Chondrocyte (in vitro differentiated cells): ENCODE results near the gene DPYD. TPM values are rescaled to one million over a fixed set of nuclear protein-coding genes. Genes with fewer than 3 reads are reported as not detected.

ENCODE experiments used
- DNase-seq: peaks from one replicate; pipeline ENCODE4 v3.0.0; 2021; ENCODE audit warnings: mixed read lengths, low spot score
- H3K27ac Mint-ChIP-seq: one replicate; pipeline ENCODE4 v1.8.0; 2021; ENCODE audit warnings: mild to moderate bottlenecking, moderate library complexity, mixed read lengths; ENCODE audit not compliant: unreplicated experiment
- H3K27me3 Mint-ChIP-seq: 2 replicates; pipeline ENCODE4 v1.8.0; 2021; ENCODE audit warnings: low read depth, mixed read lengths
- H3K36me3 Mint-ChIP-seq: 2 replicates; pipeline ENCODE4 v1.8.0; 2021; ENCODE audit warnings: low read depth, mixed read lengths
- H3K4me1 Mint-ChIP-seq: 2 replicates; pipeline ENCODE4 v1.8.0; 2021; ENCODE audit warnings: low read depth, mild to moderate bottlenecking, mixed read lengths
- H3K4me3 Mint-ChIP-seq: one replicate; pipeline ENCODE4 v1.8.0; 2021; ENCODE audit warnings: mild to moderate bottlenecking, moderate library complexity, mixed read lengths; ENCODE audit not compliant: unreplicated experiment
- H3K9me3 Mint-ChIP-seq: 2 replicates; pipeline ENCODE4 v1.8.0; 2021; ENCODE audit warnings: low read depth, mixed read lengths
- CTCF ChIP-seq: fragments of 200-600 bp; sonication (generic); IDR thresholded peaks from 2 replicates; pipeline ENCODE4 v1.5.0; 2021; ENCODE audit warnings: antibody characterized with exemption, mild to moderate bottlenecking, moderate library complexity
- total RNA-seq: library from RNA; stranded (reverse); gene quantifications from 3 replicates; pipeline ENCODE4 v1.2.1, GENCODE V29; 2021

The DPYD gene
- total RNA-seq, 1 donor from 2014 or later, result 5.3 TPM

GRCh38 chr1:97685360-97685759 lies 235.5 kb downstream of the DPYD start:
- no peak for DNase-seq
- Mint-ChIP-seq H3K36me3 (peaks cover 11% of the 10 kb centered on the region), H3K27me3 (no peaks in the 10 kb centered on the region), H3K27ac (no peak overlapping the region), H3K4me1 (no peaks in the 10 kb centered on the region), H3K9me3 (peaks cover 7% of the 10 kb centered on the region), H3K4me3 (no peak overlapping the region)
- no peak for TF ChIP-seq CTCF

- no peaks in the 10 kb centered on the region for H3K27me3 Mint-ChIP-seq
- H3K4me3 Mint-ChIP-seq, result no peak overlapping the region
- H3K27ac Mint-ChIP-seq, result no peak overlapping the region
- H3K4me1 Mint-ChIP-seq, result no peaks in the 10 kb centered on the region
- DNase-seq, result no peak
- peaks cover 5% of the 10 kb centered on the region for H3K9me3 Mint-ChIP-seq
- TF ChIP-seq CTCF, result no peak
- H3K36me3 Mint-ChIP-seq, result peaks cover 5% of the 10 kb centered on the region
These were observed 239.9 kb downstream of the DPYD start for GRCh38 chr1:97680894-97681293.

- no peaks in the 10 kb centered on the region for H3K4me1 Mint-ChIP-seq
- peaks cover under 1% of the 10 kb centered on the region for H3K36me3 Mint-ChIP-seq
- no peak for DNase-seq
- H3K27me3 Mint-ChIP-seq, result no peaks in the 10 kb centered on the region
- H3K27ac Mint-ChIP-seq, result no peak overlapping the region
- peaks cover under 1% of the 10 kb centered on the region for H3K9me3 Mint-ChIP-seq
- no peak overlapping the region for H3K4me3 Mint-ChIP-seq
- TF ChIP-seq CTCF, result no peak
These were observed 240.4 kb downstream of the DPYD start for GRCh38 chr1:97680470-97680869.

GRCh38 chr1:97677702-97678101 lies 243.1 kb downstream of the DPYD start:
- Mint-ChIP-seq H3K27me3 (no peaks in the 10 kb centered on the region), H3K4me3 (no peak overlapping the region), H3K9me3 (no peaks in the 10 kb centered on the region), H3K27ac (no peak overlapping the region), H3K4me1 (no peaks in the 10 kb centered on the region), H3K36me3 (no peaks in the 10 kb centered on the region)
- DNase-seq, result no peak
- no peak for TF ChIP-seq CTCF

GRCh38 chr1:97674517-97674916 lies 246.3 kb downstream of the DPYD start:
- Mint-ChIP-seq H3K27ac (no peak overlapping the region), H3K4me1 (no peaks in the 10 kb centered on the region), H3K4me3 (no peak overlapping the region), H3K36me3 (peaks cover 2% of the 10 kb centered on the region), H3K9me3 (no peaks in the 10 kb centered on the region), H3K27me3 (no peaks in the 10 kb centered on the region)
- no peak for DNase-seq
- TF ChIP-seq CTCF, result no peak
